Testis (tissue), 2 donors: ENCODE measurements around the gene DHRS3.

Experiments used
- CTCF ChIP-seq, 3 experiments: fragments of 450-650 bp in 2 of 3; fragments of 200-600 bp in 1 of 3; sonication (generic) in 1 of 3; IDR thresholded peaks; one replicate each; pipeline ENCODE4 v1.5.1; 2016 to 2019; ENCODE audit warnings: antibody characterized with exemption in 3 of 3, mild to moderate bottlenecking in 2 of 3, moderate library complexity in 1 of 3
- POLR2A ChIP-seq: fragments of 450-650 bp; IDR thresholded peaks from one replicate; pipeline ENCODE4 v1.6.1; 2017; ENCODE audit warnings: antibody characterized with exemption, mild to moderate bottlenecking, moderate library complexity

- no peak for TF ChIP-seq CTCF (IDR thresholded peaks at IDR 0.05)
- TF ChIP-seq POLR2A = no peak
Observed at GRCh38 chr1:12562955-12563576, 54.9 kb downstream of the DHRS3 start.
